AG09319 (cell line): Measurements from ENCODE around the gene LRRC3.

Experiments
- DNase-seq: peaks from one replicate; pipeline ENCODE4 v3.0.0-alpha.2; 2010; ENCODE audit warnings: low read depth; ENCODE audit errors: extremely low read depth
- CTCF ChIP-seq: IDR thresholded peaks from 2 replicates; pipeline ENCODE4 v1.5.1; 2011; ENCODE audit warnings: low read depth, mild to moderate bottlenecking, inconsistent platforms, low read length, moderate library complexity

LRRC3 gene

GRCh38 chr21:44466996-44467858, 11.9 kb downstream of the LRRC3 start:
- no peak for DNase-seq
- TF ChIP-seq CTCF, result no peak

GRCh38 chr21:44467859-44468195, 12.5 kb downstream of the LRRC3 start:
- DNase-seq, result no peak
- TF ChIP-seq CTCF, result no peak

- TF ChIP-seq CTCF, result no peak
- DNase-seq, result no peak
Observed at GRCh38 chr21:44471341-44471740, 16.0 kb downstream of the LRRC3 start.

- no peak for TF ChIP-seq CTCF
- DNase-seq, result no peak
Observed at GRCh38 chr21:44471996-44472395, 16.7 kb downstream of the LRRC3 start.

GRCh38 chr21:44473915-44474555, 18.7 kb downstream of the LRRC3 start:
- no peak for TF ChIP-seq CTCF

GRCh38 chr21:44475266-44475845, 20.0 kb downstream of the LRRC3 start:
- no peak for TF ChIP-seq CTCF
- no peak for DNase-seq

More at GRCh38 chr21:44473915-44474555, 18.7 kb downstream of the LRRC3 start:
- no peak for DNase-seq

- no peak for TF ChIP-seq CTCF
- no peak for DNase-seq
Observed at GRCh38 chr21:44477131-44477530, 21.8 kb downstream of the LRRC3 start.
